Endodermal cell (in vitro differentiated cells): ENCODE data around the gene TCF4. TPM values are rescaled to one million over a fixed set of nuclear protein-coding genes. Genes with fewer than 3 reads are reported as not detected.

ENCODE experiments used
- DNase-seq: peaks from one replicate; pipeline ENCODE4 v3.0.0-alpha.2; 2017
- H3K27ac ChIP-seq: 2 replicates; pipeline ENCODE4 v1.5.1; 2013; ENCODE audit warnings: mild to moderate bottlenecking, low read depth, low read length, moderate library complexity
- H3K27me3 ChIP-seq: 2 replicates; pipeline ENCODE4 v1.6.1; 2013; ENCODE audit warnings: mild to moderate bottlenecking, low read length, moderate library complexity; ENCODE audit not compliant: insufficient read depth, control insufficient read depth, poor library complexity, severe bottlenecking
- H3K36me3 ChIP-seq: 2 replicates; pipeline ENCODE4 v1.7.0; 2013; ENCODE audit warnings: mild to moderate bottlenecking, low read length, moderate library complexity; ENCODE audit not compliant: control insufficient read depth, insufficient read depth
- H3K4me1 ChIP-seq: one replicate; pipeline ENCODE4 v1.7.0; 2013; ENCODE audit warnings: low read length; ENCODE audit not compliant: control insufficient read depth, insufficient read depth
- H3K4me3 ChIP-seq: 2 replicates; pipeline ENCODE4 v1.5.1; 2013; ENCODE audit warnings: mild to moderate bottlenecking, low read length, moderate library complexity
- H3K9ac ChIP-seq: 2 replicates; pipeline ENCODE4 v1.6.1; 2013; ENCODE audit warnings: mild to moderate bottlenecking, low read length, moderate library complexity; ENCODE audit not compliant: poor library complexity, severe bottlenecking; ENCODE audit errors: extremely low read depth
- H3K9me3 ChIP-seq: 2 replicates; pipeline ENCODE4 v1.6.1; 2013; ENCODE audit warnings: mild to moderate bottlenecking, low read length, moderate library complexity; ENCODE audit not compliant: control insufficient read depth
- H3K27ac Mint-ChIP-seq: 2 replicates; pipeline ENCODE4 v1.8.0; 2020; ENCODE audit warnings: mixed read lengths
- H3K27me3 Mint-ChIP-seq: 2 replicates; pipeline ENCODE4 v1.8.0; 2021; ENCODE audit warnings: mild to moderate bottlenecking, mixed read lengths; ENCODE audit not compliant: insufficient read depth
- H3K36me3 Mint-ChIP-seq: 2 replicates; pipeline ENCODE4 v1.8.0; 2020; ENCODE audit warnings: low read depth, mixed read lengths
- H3K4me1 Mint-ChIP-seq: 2 replicates; pipeline ENCODE4 v1.8.0; 2020; ENCODE audit warnings: mixed read lengths
- H3K4me3 Mint-ChIP-seq: 2 replicates; pipeline ENCODE4 v1.8.0; 2020; ENCODE audit warnings: mild to moderate bottlenecking, moderate library complexity, mixed read lengths
- H3K9me3 Mint-ChIP-seq: 2 replicates; pipeline ENCODE4 v1.8.0; 2020; ENCODE audit warnings: mild to moderate bottlenecking, mixed read lengths
- WGBS, 2 experiments: methylation state at CpG; one replicate each; pipeline versions ENCODE4 v1.1.5 to v1.1.7; 2013; ENCODE audit warnings: missing lambda C conversion rate in 2 of 2, mixed read lengths in 1 of 2; ENCODE audit not compliant: insufficient coverage in 1 of 2, insufficient read length in 1 of 2; 5-methylcytosine and 5-hydroxymethylcytosine counted together
- total RNA-seq, 2 donors: library from RNA; stranded (reverse); fragmentation: NEBNext Ultra II Directional in 1 of 2; extraction: Animal tissue kit (Norgen Biotek cat#: 25700) in 1 of 2; gene quantifications; 2 replicates in 1 of 2; 3 replicates in 1 of 2; pipeline ENCODE4 v1.2.1, GENCODE V29; 2021
- TF ChIP-seq, protein P1 (sequence below): fragments of 200-600 bp; sonication (generic); conservative IDR thresholded peaks from 2 replicates; pipeline ENCODE4 v1.5.0; 2021; ENCODE audit warnings: antibody characterized with exemption, mild to moderate bottlenecking

TCF4 gene
- total RNA-seq, 2 donors from 2014 or later: 40.4 to 58.5 TPM

DNA sequence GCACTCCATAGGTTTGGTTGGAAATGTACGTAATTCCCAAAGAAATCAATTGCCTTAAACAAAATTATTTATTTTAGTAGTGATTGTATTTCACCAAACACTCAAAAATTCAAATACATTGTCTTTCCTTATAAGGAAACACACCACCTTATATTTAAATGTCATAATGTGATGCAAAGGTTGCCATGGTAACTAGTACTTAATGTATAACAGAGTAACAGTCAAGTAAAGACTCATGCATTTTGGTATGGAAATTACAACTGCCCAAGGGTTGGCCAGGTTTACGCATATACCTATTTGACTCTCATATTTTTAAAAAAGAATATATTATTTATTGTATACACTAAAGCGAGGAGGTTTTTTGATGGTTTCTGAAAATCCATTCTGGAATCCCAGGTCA, 231.2 kb downstream of the TCF4 start:
- H3K27me3 ChIP-seq: no peaks in the 10 kb centered on the region
- no peaks in the 10 kb centered on the region for H3K9me3 ChIP-seq
- Mint-ChIP-seq H3K27me3 (no peaks in the 10 kb centered on the region), H3K4me1 (peaks cover 29% of the 10 kb centered on the region), H3K9me3 (no peaks in the 10 kb centered on the region), H3K36me3 (no peaks in the 10 kb centered on the region), H3K27ac (no peak overlapping the region), H3K4me3 (no peak overlapping the region)
- TF ChIP-seq, protein P1, sequence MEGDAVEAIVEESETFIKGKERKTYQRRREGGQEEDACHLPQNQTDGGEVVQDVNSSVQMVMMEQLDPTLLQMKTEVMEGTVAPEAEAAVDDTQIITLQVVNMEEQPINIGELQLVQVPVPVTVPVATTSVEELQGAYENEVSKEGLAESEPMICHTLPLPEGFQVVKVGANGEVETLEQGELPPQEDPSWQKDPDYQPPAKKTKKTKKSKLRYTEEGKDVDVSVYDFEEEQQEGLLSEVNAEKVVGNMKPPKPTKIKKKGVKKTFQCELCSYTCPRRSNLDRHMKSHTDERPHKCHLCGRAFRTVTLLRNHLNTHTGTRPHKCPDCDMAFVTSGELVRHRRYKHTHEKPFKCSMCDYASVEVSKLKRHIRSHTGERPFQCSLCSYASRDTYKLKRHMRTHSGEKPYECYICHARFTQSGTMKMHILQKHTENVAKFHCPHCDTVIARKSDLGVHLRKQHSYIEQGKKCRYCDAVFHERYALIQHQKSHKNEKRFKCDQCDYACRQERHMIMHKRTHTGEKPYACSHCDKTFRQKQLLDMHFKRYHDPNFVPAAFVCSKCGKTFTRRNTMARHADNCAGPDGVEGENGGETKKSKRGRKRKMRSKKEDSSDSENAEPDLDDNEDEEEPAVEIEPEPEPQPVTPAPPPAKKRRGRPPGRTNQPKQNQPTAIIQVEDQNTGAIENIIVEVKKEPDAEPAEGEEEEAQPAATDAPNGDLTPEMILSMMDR: no peak
- no peak for DNase-seq
- H3K36me3 ChIP-seq: no peaks in the 10 kb centered on the region
- H3K9ac ChIP-seq: no peak overlapping the region
- no CpG with 5 or more reads among the region's 3 CpGs for WGBS, 2 experiments
- H3K27ac ChIP-seq: no peak overlapping the region
- H3K4me1 ChIP-seq: peaks cover 10% of the 10 kb centered on the region
- no peak overlapping the region for H3K4me3 ChIP-seq

DNA sequence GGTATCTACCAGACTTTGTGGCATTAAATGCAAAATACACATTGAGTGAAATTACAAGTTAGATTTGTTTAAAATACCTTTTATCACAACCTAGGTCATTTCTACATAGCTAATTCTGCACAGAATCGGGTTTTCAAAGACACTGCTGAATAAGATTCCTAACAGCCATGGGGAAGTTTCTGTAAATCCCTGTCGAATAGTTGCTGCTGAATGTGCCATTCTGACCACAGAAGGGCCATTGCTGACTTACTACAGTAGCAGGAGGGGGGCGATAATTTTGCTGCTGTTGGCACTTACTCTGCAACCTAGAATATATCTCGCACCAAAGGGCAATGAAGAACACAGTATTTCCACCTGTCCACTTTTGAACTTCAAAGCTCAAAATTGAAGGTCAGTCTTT, 232.8 kb downstream of the TCF4 start:
- WGBS, 2 experiments: 86 to 92% methylated on average over 4 of the region's 4 CpGs
- peaks cover 41% of the 10 kb centered on the region for H3K4me1 Mint-ChIP-seq
- TF ChIP-seq, protein P1: no peak
- H3K4me3 ChIP-seq: no peak overlapping the region
- no peaks in the 10 kb centered on the region for H3K9me3 Mint-ChIP-seq
- peaks cover 17% of the 10 kb centered on the region for H3K4me1 ChIP-seq
- no peak overlapping the region for H3K27ac ChIP-seq
- H3K36me3 ChIP-seq: no peaks in the 10 kb centered on the region
- H3K36me3 Mint-ChIP-seq: no peaks in the 10 kb centered on the region
- no peak overlapping the region for H3K27ac Mint-ChIP-seq
- H3K4me3 Mint-ChIP-seq: no peak overlapping the region
- no peak overlapping the region for H3K9ac ChIP-seq
- no peaks in the 10 kb centered on the region for H3K9me3 ChIP-seq
- no peaks in the 10 kb centered on the region for H3K27me3 Mint-ChIP-seq
- no peak for DNase-seq
- H3K27me3 ChIP-seq: no peaks in the 10 kb centered on the region

DNA sequence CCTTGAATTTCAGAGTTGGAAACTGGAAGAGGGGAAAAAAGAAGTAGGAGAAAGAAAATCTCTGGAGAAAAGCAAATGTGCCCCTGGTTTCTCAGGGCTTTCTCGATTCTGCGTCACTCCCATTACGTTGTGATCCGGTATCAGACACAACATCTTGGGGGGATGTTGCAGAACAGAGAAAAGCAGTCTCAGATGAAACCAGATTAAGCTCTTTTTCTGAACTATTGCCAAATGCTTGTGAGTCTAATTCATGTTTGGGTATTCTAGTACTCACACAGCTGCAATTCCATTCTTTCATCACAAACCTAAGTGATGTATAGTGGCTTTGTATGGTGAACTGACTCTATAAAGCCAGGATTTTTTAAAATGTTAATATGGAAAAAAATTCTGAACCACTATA, 233.2 kb downstream of the TCF4 start:
- Histone ChIP-seq H3K4me3 (no peak overlapping the region), H3K27me3 (no peaks in the 10 kb centered on the region), H3K9ac (no peak overlapping the region), H3K4me1 (peaks cover 17% of the 10 kb centered on the region), H3K9me3 (no peaks in the 10 kb centered on the region), H3K27ac (no peak overlapping the region), H3K36me3 (no peaks in the 10 kb centered on the region)
- Mint-ChIP-seq H3K36me3 (no peaks in the 10 kb centered on the region), H3K27me3 (no peaks in the 10 kb centered on the region), H3K4me3 (no peak overlapping the region), H3K9me3 (no peaks in the 10 kb centered on the region), H3K4me1 (peaks cover 46% of the 10 kb centered on the region), H3K27ac (no peak overlapping the region)
- TF ChIP-seq, protein P1: no peak
- DNase-seq: no peak
- WGBS, 2 experiments: 77 to 93% methylated on average over 3 to 4 of the region's 4 CpGs
